Measurements from ENCODE around the gene TFCP2. TPM values are rescaled to one million over a fixed set of nuclear protein-coding genes. Genes with fewer than 3 reads are reported as not detected.

Gene TFCP2
- total and polyA plus RNA-seq, 12 donors: 8.7 to 30.9 (median 24.1) TPM

DNA sequence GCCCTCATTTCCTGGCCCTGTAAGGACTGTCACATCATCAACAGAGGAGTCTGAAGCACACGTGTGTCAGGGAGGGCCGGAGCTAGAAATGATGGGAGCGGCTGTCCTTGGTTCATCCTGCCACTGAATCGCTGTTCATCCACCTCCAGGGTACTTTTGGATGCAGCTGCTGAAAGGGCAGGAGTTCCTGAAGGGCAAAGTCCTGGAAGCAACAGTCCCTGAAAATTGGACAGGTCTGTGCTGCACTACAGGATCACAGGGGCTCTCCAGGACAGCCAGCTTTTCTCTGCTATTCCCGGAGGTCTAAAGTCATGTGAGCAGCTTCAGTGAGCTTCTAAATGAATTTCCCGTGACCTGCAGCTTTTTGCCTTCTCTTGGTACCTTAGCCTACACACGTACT, 27.2 kb upstream of the TFCP2 start:
- H3K9me3 ChIP-seq: no peaks in the 10 kb centered on the region
- H3K27ac ChIP-seq: no peak overlapping the region
- TF ChIP-seq, protein P1, sequence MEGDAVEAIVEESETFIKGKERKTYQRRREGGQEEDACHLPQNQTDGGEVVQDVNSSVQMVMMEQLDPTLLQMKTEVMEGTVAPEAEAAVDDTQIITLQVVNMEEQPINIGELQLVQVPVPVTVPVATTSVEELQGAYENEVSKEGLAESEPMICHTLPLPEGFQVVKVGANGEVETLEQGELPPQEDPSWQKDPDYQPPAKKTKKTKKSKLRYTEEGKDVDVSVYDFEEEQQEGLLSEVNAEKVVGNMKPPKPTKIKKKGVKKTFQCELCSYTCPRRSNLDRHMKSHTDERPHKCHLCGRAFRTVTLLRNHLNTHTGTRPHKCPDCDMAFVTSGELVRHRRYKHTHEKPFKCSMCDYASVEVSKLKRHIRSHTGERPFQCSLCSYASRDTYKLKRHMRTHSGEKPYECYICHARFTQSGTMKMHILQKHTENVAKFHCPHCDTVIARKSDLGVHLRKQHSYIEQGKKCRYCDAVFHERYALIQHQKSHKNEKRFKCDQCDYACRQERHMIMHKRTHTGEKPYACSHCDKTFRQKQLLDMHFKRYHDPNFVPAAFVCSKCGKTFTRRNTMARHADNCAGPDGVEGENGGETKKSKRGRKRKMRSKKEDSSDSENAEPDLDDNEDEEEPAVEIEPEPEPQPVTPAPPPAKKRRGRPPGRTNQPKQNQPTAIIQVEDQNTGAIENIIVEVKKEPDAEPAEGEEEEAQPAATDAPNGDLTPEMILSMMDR (IDR thresholded peaks at IDR 0.05): no peak
- no peaks in the 10 kb centered on the region for H3K27me3 ChIP-seq
- H3K4me1 ChIP-seq: peaks cover 0 to 6% (median 0%) of the 10 kb centered on the region in 9 donors
- no peak for ATAC-seq
- peaks cover 0 to 61% (median 0%) of the 10 kb centered on the region in 9 donors for H3K36me3 ChIP-seq
- DNase-seq: no peak
- intact Hi-C loops (cut with DNase I): no loop called here
- WGBS, 2 donors: 92% methylated on average over 7 of the region's 7 CpGs
- H3K4me3 ChIP-seq: no peak overlapping the region

DNA sequence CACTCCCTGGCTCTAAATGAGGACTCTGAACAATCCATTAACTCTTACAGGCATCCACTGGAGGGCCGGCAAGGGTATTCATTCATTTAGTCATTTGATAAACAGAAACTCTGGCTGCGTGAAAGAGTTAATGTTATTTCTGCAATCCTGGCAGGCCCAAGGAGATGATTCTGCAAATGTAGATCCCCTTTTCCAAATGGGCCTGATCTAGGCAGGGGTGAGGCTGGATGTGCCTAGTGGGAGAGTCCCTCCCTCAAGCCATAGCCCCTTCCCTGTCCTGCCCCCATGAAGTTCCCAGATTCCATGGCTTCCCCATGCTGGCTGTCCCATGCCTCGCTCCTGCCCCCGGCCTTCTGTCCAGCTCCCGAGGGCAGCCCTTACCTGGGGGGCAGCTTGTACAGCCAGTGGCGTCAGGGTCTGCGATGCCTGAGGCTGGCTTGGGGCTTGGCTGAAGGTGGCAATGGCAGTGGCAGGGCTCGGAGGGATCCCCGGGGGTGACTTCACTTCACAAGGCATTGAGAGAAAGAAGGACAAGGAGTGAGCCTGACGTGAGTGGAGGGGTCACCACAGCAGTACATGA, 26.5 kb upstream of the TFCP2 start:
- no peaks in the 10 kb centered on the region for H3K9me3 ChIP-seq
- intact Hi-C loops (cut with DNase I): no loop called here
- H3K27ac ChIP-seq: no peak overlapping the region
- TF ChIP-seq, protein P1 (IDR thresholded peaks at IDR 0.05): no peak
- no peaks in the 10 kb centered on the region for H3K27me3 ChIP-seq
- ATAC-seq (no peak), DNase-seq (no peak)
- H3K4me3 ChIP-seq: no peak overlapping the region
- H3K4me1 ChIP-seq: peaks cover 0 to 6% (median 0%) of the 10 kb centered on the region in 9 donors
- peaks cover 0 to 61% (median 0%) of the 10 kb centered on the region in 9 donors for H3K36me3 ChIP-seq
- WGBS, 2 donors: 90 to 94% methylated on average over 10 of the region's 10 CpGs

DNA sequence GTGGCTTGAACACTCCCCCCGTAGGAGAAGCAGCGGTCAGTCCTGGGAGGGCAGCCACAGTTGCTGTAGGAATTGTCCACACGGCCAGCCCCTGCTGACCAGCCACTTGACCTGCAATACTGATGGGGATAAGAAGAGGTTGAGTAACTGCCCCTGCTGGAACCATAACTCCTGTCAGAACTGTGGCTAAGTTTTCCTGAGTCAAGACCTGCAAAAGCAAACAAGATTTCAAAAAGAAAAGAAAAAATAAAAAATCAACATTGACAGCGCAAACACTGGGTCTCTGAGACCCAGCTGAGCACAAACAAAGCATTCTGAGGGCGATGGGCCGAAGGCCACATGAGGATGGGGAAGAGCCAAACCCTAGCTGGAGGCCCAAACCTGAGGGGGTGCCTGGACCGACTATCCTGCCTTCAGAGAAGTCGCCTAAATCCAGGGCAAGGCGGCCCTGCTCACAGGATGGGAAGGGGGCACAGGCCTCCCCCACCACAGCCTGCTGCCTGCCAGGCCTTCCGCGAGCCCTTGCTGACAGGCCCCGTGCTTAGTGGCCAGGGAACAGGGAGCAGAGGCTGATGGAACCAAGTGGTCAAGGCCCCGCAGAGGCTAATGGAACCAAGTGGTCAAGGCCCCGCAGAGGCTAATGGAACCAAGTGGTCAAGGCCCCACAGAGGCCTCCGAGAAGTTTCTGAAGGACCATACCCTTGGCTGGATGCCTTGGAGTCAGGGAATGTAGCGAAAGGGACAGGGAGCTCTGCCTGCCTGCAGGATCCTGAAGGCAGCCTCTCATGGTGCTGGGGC, 25.8 kb upstream of the TFCP2 start:
- no peak for DNase-seq
- peaks cover 0 to 6% (median 0%) of the 10 kb centered on the region in 9 donors for H3K4me1 ChIP-seq
- peaks cover 0 to 56% (median 0%) of the 10 kb centered on the region in 9 donors for H3K36me3 ChIP-seq
- no peak overlapping the region for H3K27ac ChIP-seq
- no peaks in the 10 kb centered on the region for H3K9me3 ChIP-seq
- intact Hi-C loops (cut with DNase I): no loop called here
- TF ChIP-seq, protein P1 (IDR thresholded peaks at IDR 0.05): no peak
- no peak overlapping the region for H3K4me3 ChIP-seq
- no peak for ATAC-seq
- WGBS, 2 donors: 89 to 91% methylated on average over 16 of the region's 16 CpGs
- no peaks in the 10 kb centered on the region for H3K27me3 ChIP-seq

DNA sequence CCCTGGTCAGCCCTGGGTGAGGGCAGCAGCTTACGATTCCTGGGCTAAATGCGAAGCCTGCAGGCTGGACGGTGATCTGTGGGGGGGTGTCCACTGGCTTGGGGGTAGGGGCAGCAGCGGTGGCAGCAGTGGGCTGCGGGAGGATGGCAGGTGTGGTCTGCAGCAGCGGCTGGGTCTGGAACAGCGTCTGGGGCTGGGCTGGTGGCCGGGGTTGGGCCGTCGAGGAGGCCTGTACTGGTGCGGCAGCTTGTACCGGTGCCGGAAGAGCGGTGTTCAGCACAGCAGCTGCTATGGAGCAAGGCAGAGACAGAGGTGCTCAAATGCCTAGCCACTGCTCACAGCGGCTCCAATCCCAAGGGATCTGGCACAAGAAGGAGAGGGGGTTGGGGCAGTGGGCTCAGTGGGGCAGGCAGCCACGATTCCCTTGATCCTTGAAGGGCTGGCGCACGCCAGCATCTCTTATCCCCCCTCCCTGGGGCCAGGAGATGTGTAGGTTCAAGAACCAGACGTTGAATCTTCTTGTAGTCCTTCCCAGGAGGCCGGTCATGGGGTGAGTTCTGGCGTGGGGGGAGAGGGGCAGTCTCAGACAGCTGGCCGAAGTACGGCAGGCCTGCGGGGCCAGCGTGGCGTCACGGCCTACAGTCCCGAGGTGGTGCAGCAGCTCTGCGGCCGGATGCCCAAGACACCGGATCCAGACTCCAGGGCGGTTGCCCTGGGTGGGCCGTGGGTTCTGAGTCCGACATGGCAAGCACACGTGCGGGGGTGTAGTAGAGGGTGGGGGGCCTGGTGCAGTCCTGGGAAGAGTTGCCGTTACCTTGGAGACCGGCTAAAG, 25.0 kb upstream of the TFCP2 start:
- H3K9me3 ChIP-seq: no peaks in the 10 kb centered on the region
- no peak for DNase-seq
- peaks cover 0 to 6% (median 0%) of the 10 kb centered on the region in 9 donors for H3K4me1 ChIP-seq
- peak in 2 of 8 donors; percentile 14 to 46 for ATAC-seq
- TF ChIP-seq, protein P1 (IDR thresholded peaks at IDR 0.05): no peak
- no peak overlapping the region for H3K4me3 ChIP-seq
- WGBS, 2 donors: 93 to 94% methylated on average over 38 of the region's 38 CpGs
- H3K27ac ChIP-seq: no peak overlapping the region
- intact Hi-C loops (cut with DNase I): no loop called here
- H3K36me3 ChIP-seq: peaks cover 0 to 52% (median 0%) of the 10 kb centered on the region in 9 donors
- no peaks in the 10 kb centered on the region for H3K27me3 ChIP-seq

Measured in heart right ventricle (tissue), 16 donors.